DOHH2 (cell line): ENCODE measurements around the gene HAPLN3.

Experiments used
- H3F3A ChIP-seq: fragments of 200-600 bp; sonication (generic), shearing (Covaris generic); 2 replicates; pipeline ENCODE4 v1.6.0; 2016; ENCODE audit warnings: antibody characterized with exemption, mild to moderate bottlenecking; ENCODE audit not compliant: control insufficient read depth, insufficient read depth
- H3K27ac ChIP-seq: fragments of 200-600 bp; sonication (generic); 2 replicates; pipeline ENCODE4 v1.5.1; 2014; ENCODE audit warnings: low read depth, mild to moderate bottlenecking, low read length, moderate library complexity
- H3K27me3 ChIP-seq: fragments of 200-600 bp; sonication (generic); 2 replicates; pipeline ENCODE4 v1.6.1; 2014; ENCODE audit warnings: mild to moderate bottlenecking, low read length, mixed read lengths; ENCODE audit not compliant: control insufficient read depth
- H3K36me3 ChIP-seq: fragments of 200-600 bp; sonication (generic); 2 replicates; pipeline ENCODE4 v1.6.1; 2014; ENCODE audit warnings: mild to moderate bottlenecking, low read length, moderate library complexity, mixed read lengths; ENCODE audit not compliant: control insufficient read depth
- H3K4me1 ChIP-seq: fragments of 200-600 bp; sonication (generic); 2 replicates; pipeline ENCODE4 v1.6.1; 2014; ENCODE audit warnings: mild to moderate bottlenecking, low read length, mixed read lengths; ENCODE audit not compliant: control insufficient read depth
- H3K4me2 ChIP-seq: fragments of 200-600 bp; sonication (generic); 2 replicates; pipeline ENCODE4 v1.6.0; 2014; ENCODE audit warnings: mild to moderate bottlenecking, low read length, moderate library complexity
- H3K4me3 ChIP-seq: fragments of 200-600 bp; sonication (generic); 2 replicates; pipeline ENCODE4 v1.5.1; 2014; ENCODE audit warnings: mild to moderate bottlenecking, low read length, mixed read lengths
- H3K79me2 ChIP-seq: fragments of 200-600 bp; sonication (generic); 2 replicates; pipeline ENCODE4 v1.6.1; 2014; ENCODE audit warnings: mild to moderate bottlenecking, low read length, mixed read lengths; ENCODE audit not compliant: control insufficient read depth
- H3K9me2 ChIP-seq: fragments of 200-600 bp; sonication (generic); replicated peaks from 2 replicates; pipeline ENCODE4 v1.6.1; 2014; ENCODE audit warnings: mild to moderate bottlenecking, low read length, mixed read lengths; ENCODE audit not compliant: control insufficient read depth
- H3K9me3 ChIP-seq: fragments of 200-600 bp; sonication (generic); 2 replicates; pipeline ENCODE4 v1.6.1; 2014; ENCODE audit warnings: antibody characterized with exemption, low read length, mixed read lengths; ENCODE audit not compliant: control insufficient read depth, insufficient read depth
- H4K20me1 ChIP-seq: fragments of 200-600 bp; sonication (generic); 2 replicates; pipeline ENCODE4 v1.6.0; 2014; ENCODE audit warnings: low read depth, mild to moderate bottlenecking, antibody characterized with exemption, low read length, moderate library complexity; ENCODE audit not compliant: control insufficient read depth, insufficient read depth
- CTCF ChIP-seq: fragments of 200-600 bp; sonication (generic); IDR thresholded peaks from one replicate; pipeline ENCODE4 v1.5.1; 2014; ENCODE audit warnings: antibody characterized with exemption, mild to moderate bottlenecking, low read depth, low read length; ENCODE audit not compliant: poor library complexity, severe bottlenecking
- EZH2phosphoT487 ChIP-seq: fragments of 200-600 bp; sonication (generic); IDR thresholded peaks from 2 replicates; pipeline ENCODE4 v1.6.1; 2017; ENCODE audit warnings: borderline replicate concordance, mild to moderate bottlenecking, antibody characterized with exemption, low read length, moderate library complexity, mixed read lengths

HAPLN3 gene

GRCh38 chr15:88844749-88845386, 50.5 kb downstream of the HAPLN3 start:
- no peaks in the 10 kb centered on the region for H3K79me2 ChIP-seq
- no peak for TF ChIP-seq EZH2phosphoT487
- TF ChIP-seq CTCF: no peak
- no peaks in the 10 kb centered on the region for H3K27me3 ChIP-seq
- no peak overlapping the region for H3K4me2 ChIP-seq
- H3K27ac ChIP-seq: no peak overlapping the region
- no peaks in the 10 kb centered on the region for H3K9me3 ChIP-seq
- peaks cover 5% of the 10 kb centered on the region; the same call in 1 of the 2 replicates for H3K4me1 ChIP-seq
- no peaks in the 10 kb centered on the region for H3K36me3 ChIP-seq
- H3K4me3 ChIP-seq: no peak overlapping the region
- H4K20me1 ChIP-seq: no peaks in the 10 kb centered on the region
- no peaks in the 10 kb centered on the region for H3F3A ChIP-seq
- no peaks in the 10 kb centered on the region for H3K9me2 ChIP-seq

GRCh38 chr15:88843334-88843733, 52.0 kb downstream of the HAPLN3 start:
- H3K4me2 ChIP-seq: no peak overlapping the region
- no peaks in the 10 kb centered on the region for H3K79me2 ChIP-seq
- no peaks in the 10 kb centered on the region for H3K9me3 ChIP-seq
- no peaks in the 10 kb centered on the region for H3K36me3 ChIP-seq
- H3K27me3 ChIP-seq: no peaks in the 10 kb centered on the region
- H3K27ac ChIP-seq: no peak overlapping the region
- peaks cover 5% of the 10 kb centered on the region; the same call in 1 of the 2 replicates for H3K4me1 ChIP-seq
- no peak overlapping the region for H3K4me3 ChIP-seq
- no peak for TF ChIP-seq EZH2phosphoT487
- no peak for TF ChIP-seq CTCF
- H3F3A ChIP-seq: no peaks in the 10 kb centered on the region
- no peaks in the 10 kb centered on the region for H4K20me1 ChIP-seq
- H3K9me2 ChIP-seq: no peaks in the 10 kb centered on the region

- no peak overlapping the region for H3K4me2 ChIP-seq
- no peak overlapping the region for H3K4me3 ChIP-seq
- H3K4me1 ChIP-seq: peaks cover 5% of the 10 kb centered on the region; the same call in 1 of the 2 replicates
- H3K27me3 ChIP-seq: no peaks in the 10 kb centered on the region
- no peaks in the 10 kb centered on the region for H3K36me3 ChIP-seq
- H3K9me3 ChIP-seq: no peaks in the 10 kb centered on the region
- no peaks in the 10 kb centered on the region for H4K20me1 ChIP-seq
- H3K27ac ChIP-seq: no peak overlapping the region
- no peaks in the 10 kb centered on the region for H3K9me2 ChIP-seq
- H3K79me2 ChIP-seq: no peaks in the 10 kb centered on the region
- H3F3A ChIP-seq: no peaks in the 10 kb centered on the region
- TF ChIP-seq CTCF (no peak), EZH2phosphoT487 (no peak)
Measured at GRCh38 chr15:88842156-88842555, 53.2 kb downstream of the HAPLN3 start.
